ENCODE measurements around the gene GAL3ST1. TPM values are rescaled to one million over a fixed set of nuclear protein-coding genes. Genes with fewer than 3 reads are reported as not detected.

Gene GAL3ST1
- polyA plus RNA-seq, 12 donors, result 3.1 to 11.7 (median 5.2) TPM; not detected in 2

GRCh38 chr22:30537083-30537731 is 37.3 kb downstream of the GAL3ST1 start:
- no peak for DNase-seq

- DNase-seq, result no peak
Observed at GRCh38 chr22:30535182-30535581, 39.3 kb downstream of the GAL3ST1 start.

GRCh38 chr22:30531651-30532608 is 42.5 kb downstream of the GAL3ST1 start:
- no peak for DNase-seq

GRCh38 chr22:30526656-30527055 is 47.8 kb downstream of the GAL3ST1 start:
- DNase-seq, result no peak

GRCh38 chr22:30523646-30524489 is 50.6 kb downstream of the GAL3ST1 start:
- no peak for DNase-seq

- no peak for DNase-seq
Observed at GRCh38 chr22:30521368-30522156, 52.9 kb downstream of the GAL3ST1 start.

GRCh38 chr22:30519842-30520425 is 54.5 kb downstream of the GAL3ST1 start:
- no peak for DNase-seq

- DNase-seq, result no peak
Observed at GRCh38 chr22:30516731-30517130, 57.7 kb downstream of the GAL3ST1 start.

GRCh38 chr22:30516273-30516672 is 58.2 kb downstream of the GAL3ST1 start:
- no peak for DNase-seq

GRCh38 chr22:30514252-30514651 is 60.2 kb downstream of the GAL3ST1 start:
- DNase-seq, result no peak

GRCh38 chr22:30513462-30513861 is 61.0 kb downstream of the GAL3ST1 start:
- no peak for DNase-seq

GRCh38 chr22:30511911-30512310 is 62.6 kb downstream of the GAL3ST1 start:
- DNase-seq, result no peak

- DNase-seq, result no peak
Observed at GRCh38 chr22:30511109-30511508, 63.4 kb downstream of the GAL3ST1 start.

GRCh38 chr22:30508216-30508615 is 66.2 kb downstream of the GAL3ST1 start:
- DNase-seq, result no peak

GRCh38 chr22:30507670-30508069 is 66.8 kb downstream of the GAL3ST1 start:
- DNase-seq, result no peak

GRCh38 chr22:30506507-30506968 is 67.9 kb downstream of the GAL3ST1 start:
- DNase-seq, result no peak

Data from muscle of arm (tissue), 12 donors.